Muscle of leg (tissue), 11 donors: ENCODE results near the gene SBNO2. TPM values are rescaled to one million over a fixed set of nuclear protein-coding genes. Genes with fewer than 3 reads are reported as not detected.
A peak's percentile ranks its signal among the peaks of the same experiment; 100 is the strongest.

Experiments used
- DNase-seq: peaks from one replicate; pipeline ENCODE4 v3.0.0; 2013
- H3K27ac ChIP-seq: one replicate; pipeline ENCODE4 v1.5.1; 2013; ENCODE audit warnings: mild to moderate bottlenecking, low read length, control low read depth
- H3K27me3 ChIP-seq: one replicate; pipeline ENCODE4 v1.6.1; 2013; ENCODE audit warnings: low read length; ENCODE audit not compliant: control insufficient read depth, insufficient read depth
- H3K36me3 ChIP-seq: one replicate; pipeline ENCODE4 v1.6.1; 2013; ENCODE audit warnings: low read length; ENCODE audit not compliant: control insufficient read depth, insufficient read depth
- H3K4me1 ChIP-seq: one replicate; pipeline ENCODE4 v1.6.1; 2013; ENCODE audit warnings: low read length; ENCODE audit not compliant: control insufficient read depth, insufficient read depth
- H3K4me3 ChIP-seq: one replicate; pipeline ENCODE4 v1.5.1; 2013; ENCODE audit warnings: low read length, control low read depth
- H3K9me3 ChIP-seq: replicated peaks from 2 replicates; pipeline ENCODE4 v1.6.1; 2013; ENCODE audit warnings: low read depth, low read length; ENCODE audit not compliant: control insufficient read depth
- WGBS: methylation state at CpG from one replicate; pipeline ENCODE4 v1.1.5; 2013; ENCODE audit warnings: missing lambda C conversion rate; ENCODE audit not compliant: insufficient coverage; 5-methylcytosine and 5-hydroxymethylcytosine counted together
- polyA plus RNA-seq, 8 donors: library from polyadenylated mRNA; unstranded; fragments of 120-200 nt; gene quantifications; one replicate each; pipeline versions ENCODE4 v1.2.1 to v1.2.3, GENCODE V29; 2013; ENCODE audit warnings: inconsistent platforms in 1 of 8, low replicate concordance in 1 of 8; ENCODE audit not compliant: insufficient read length in 8 of 8, insufficient read depth in 1 of 8
- total RNA-seq: library from RNA; stranded (reverse); fragments of 120-200 nt; gene quantifications from one replicate; pipeline ENCODE4 v1.2.4, GENCODE V29; 2013

SBNO2 gene
- total and polyA plus RNA-seq, 9 donors = 7.4 to 16.7 (median 12.2) TPM

DNA sequence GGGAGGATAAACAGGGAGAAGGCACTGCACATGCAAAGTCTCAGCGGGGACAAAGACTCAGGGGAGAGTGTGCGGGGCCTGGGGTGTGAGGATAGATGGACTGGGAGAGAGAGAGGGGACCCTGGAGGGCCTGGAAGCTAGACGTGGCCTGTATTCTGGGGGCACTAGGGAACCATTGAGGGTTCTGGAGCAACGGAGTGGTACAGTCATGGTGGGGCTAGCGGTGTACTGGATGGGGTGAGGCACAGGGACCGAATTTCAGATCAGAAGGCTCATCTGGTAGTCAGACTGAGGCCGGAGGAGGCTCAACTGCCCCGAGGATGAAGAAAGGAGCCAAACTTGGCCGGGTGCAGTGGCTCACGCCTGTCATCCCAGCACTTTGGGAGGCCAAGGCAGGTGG lies 8.0 kb upstream of the SBNO2 start:
- no peaks in the 10 kb centered on the region for H3K9me3 ChIP-seq
- no peak overlapping the region for H3K27ac ChIP-seq
- H3K4me3 ChIP-seq = no peak overlapping the region
- no peaks in the 10 kb centered on the region for H3K27me3 ChIP-seq
- peaks cover 8% of the 10 kb centered on the region for H3K4me1 ChIP-seq
- no peaks in the 10 kb centered on the region for H3K36me3 ChIP-seq
- 82% methylated on average over 10 of the region's 10 CpGs for WGBS
- DNase-seq = no peak

DNA sequence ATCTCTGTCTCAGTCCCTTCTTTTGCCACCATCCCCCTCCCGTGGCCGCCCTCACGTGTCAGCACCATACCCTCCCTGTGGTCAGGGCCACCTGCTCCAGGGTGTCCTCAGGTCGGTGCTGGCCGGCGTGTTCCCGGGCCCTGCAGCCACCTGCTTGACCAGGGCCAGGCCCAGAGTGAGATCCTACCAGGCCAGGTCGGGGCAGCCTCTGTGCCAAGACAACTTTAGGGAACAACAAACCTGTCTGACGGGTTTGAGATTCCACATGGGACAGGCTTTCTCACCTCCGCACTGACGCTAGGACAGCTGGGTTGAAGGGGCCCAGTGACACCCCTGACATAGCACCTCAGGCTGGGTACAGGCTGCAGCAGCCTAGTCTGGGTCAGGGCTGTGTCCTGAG lies 7.5 kb upstream of the SBNO2 start:
- no peaks in the 10 kb centered on the region for H3K36me3 ChIP-seq
- H3K9me3 ChIP-seq = no peaks in the 10 kb centered on the region
- no peak for DNase-seq
- H3K27ac ChIP-seq = no peak overlapping the region
- H3K4me3 ChIP-seq = no peak overlapping the region
- no peaks in the 10 kb centered on the region for H3K27me3 ChIP-seq
- 76% methylated on average over 11 of the region's 11 CpGs for WGBS
- peaks cover 8% of the 10 kb centered on the region for H3K4me1 ChIP-seq

DNA sequence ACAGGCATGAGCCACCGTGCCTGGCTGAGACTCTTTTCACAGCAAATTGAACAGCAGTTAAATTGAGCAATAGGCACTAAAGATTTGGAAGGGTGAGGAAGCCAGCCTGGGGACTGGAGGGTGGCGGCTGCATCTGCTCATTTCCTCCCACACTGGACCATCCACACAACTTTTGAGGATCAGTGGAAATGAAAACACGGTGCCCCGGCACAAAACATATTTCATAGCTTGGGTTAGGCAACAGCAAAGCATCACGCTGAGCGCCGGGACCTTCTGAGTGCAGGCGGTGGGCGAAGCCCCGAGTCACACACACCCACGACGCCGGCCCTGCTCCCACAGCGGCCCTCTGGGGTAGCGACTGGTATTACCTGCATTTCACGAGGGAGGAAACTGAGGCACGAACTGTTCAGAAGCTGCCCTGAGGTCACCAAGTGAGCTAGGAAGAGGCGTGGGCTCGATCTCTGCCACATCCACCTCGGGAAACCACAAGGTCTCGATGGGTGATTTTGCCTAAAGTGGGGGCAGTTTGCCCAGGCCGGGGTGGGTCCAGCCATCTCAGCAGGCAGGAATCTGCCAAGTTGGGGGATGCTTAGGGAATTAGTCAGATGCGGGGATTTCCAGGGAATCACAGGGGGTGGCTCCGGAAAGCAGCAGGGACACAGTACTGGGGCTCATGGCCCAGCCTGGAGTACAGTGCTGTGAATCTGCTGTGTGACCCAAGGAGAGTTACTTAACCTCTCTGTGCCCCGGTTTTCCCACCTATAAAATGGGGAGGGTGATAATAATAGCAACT lies 3.5 kb upstream of the SBNO2 start:
- Histone ChIP-seq H3K27ac (no peak overlapping the region), H3K4me3 (no peak overlapping the region), H3K27me3 (no peaks in the 10 kb centered on the region), H3K36me3 (no peaks in the 10 kb centered on the region), H3K4me1 (peaks cover 18% of the 10 kb centered on the region), H3K9me3 (no peaks in the 10 kb centered on the region)
- 77% methylated on average over 25 of the region's 25 CpGs for WGBS
- no peak for DNase-seq

DNA sequence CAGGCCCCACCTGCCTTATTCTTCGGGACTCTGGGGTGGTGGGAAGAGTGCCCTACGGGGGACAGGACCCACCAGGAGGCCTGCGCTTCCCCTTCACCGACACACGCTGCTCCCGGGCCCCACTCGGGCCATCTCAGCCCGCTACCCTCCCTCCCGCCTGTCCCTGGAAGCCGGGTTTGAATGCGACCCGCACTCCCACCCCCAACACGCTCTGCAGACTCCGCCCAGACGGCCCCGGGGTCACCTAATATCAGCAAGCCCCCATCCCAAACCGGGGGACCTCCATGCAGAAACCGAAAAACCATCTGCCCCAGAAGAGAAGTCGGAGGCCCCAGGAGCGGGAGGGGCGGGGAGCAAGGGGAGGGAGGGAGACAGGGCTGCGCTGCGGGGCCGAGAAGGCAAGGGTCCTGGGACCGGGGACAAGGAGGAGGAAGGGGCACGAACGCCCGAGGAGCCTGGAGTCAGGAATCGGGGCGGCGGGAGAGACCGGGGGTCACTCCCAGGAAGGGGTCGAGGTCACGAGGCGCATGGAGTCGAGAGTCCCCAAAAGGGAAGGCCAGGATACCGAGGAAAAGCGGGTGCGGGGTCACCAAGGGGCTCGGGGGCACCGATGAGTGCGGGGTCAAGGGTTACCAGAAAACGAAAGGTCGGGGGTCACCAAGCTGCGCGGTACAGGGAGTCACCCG lies 766 bp downstream of the SBNO2 start:
- no peaks in the 10 kb centered on the region for H3K36me3 ChIP-seq
- H3K27me3 ChIP-seq = no peaks in the 10 kb centered on the region
- 1% methylated on average over 38 of the region's 47 CpGs for WGBS
- no peaks in the 10 kb centered on the region for H3K9me3 ChIP-seq
- H3K4me3 ChIP-seq = peak overlapping the region; percentile 75
- peak; percentile 32 for DNase-seq
- H3K27ac ChIP-seq = peak overlapping the region; percentile 94
- H3K4me1 ChIP-seq = peaks cover 39% of the 10 kb centered on the region

DNA sequence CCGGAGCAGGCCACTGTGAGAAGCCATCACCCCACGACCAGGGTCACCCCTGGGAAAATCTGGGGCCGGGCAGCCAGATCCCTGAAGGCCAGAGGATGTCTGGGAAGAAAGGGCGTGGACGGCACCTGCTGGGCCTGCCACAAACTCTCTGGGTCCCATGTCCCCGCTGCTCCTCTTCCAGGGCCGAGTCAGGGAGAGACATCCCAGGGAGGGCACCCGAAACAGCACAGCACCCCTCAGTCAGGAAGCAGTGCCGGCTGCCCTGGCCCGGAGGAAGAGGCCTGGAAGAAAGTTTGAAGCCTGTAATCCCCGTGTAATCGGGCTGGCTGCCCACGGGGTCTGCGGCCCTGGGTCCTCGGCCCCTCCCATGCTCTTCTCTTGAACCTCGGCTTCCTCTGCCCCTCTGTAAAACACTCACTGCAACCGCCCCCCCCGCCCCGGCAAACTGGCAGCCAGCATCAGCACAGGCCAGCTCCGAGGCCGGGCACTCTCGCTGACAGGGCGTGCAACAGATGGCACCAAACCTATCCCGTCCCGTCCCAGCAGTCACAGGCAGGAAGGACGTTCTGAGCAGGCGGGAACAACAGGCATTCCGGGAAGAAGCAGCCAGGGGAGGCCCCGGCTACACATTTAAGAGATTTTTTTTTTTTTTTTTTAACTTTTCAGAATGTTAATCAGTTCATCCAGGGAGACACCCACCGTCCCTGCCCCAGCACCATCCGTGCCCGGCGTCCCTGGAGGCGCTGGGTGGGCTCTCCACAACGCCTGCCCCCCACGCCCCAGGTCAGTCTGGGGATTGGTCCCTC lies 1.5 kb downstream of the SBNO2 start:
- H3K27me3 ChIP-seq = no peaks in the 10 kb centered on the region
- 10% methylated on average over 26 of the region's 36 CpGs for WGBS
- H3K4me3 ChIP-seq = peak overlapping the region; percentile 75
- H3K4me1 ChIP-seq = peaks cover 39% of the 10 kb centered on the region
- peak; percentile 79 for DNase-seq
- peaks cover under 1% of the 10 kb centered on the region for H3K36me3 ChIP-seq
- no peaks in the 10 kb centered on the region for H3K9me3 ChIP-seq
- H3K27ac ChIP-seq = peak overlapping the region; percentile 94

DNA sequence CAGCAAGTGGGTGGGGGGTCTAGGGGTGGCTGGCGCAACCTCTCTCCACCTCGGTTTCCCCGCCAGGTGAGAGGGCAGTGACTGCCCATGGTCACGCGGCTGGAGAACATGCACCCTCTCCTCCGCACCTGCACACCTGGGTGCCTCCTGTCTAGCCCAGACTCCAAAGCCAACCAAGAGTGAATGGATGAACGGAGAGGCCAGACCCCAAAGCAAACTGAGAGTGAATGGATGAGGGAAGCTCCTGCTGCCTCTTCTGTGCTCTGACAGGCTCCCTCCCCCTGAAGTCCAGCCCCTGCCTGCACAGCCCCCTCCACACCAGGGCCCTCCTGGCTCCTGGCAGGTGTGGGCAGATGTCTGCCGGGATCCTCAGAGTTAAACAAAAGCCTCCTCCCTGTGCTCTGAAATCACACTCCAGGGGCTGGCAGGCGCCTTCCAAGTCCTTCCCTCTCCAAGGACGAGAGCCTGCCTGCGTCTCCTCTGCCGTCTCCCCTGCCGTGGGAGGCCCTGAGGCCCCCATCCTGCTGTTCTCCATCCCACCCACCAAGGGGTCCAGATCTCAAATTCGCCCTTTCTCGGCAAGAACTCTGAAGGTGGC lies 2.2 kb downstream of the SBNO2 start:
- peaks cover 39% of the 10 kb centered on the region for H3K4me1 ChIP-seq
- no peaks in the 10 kb centered on the region for H3K9me3 ChIP-seq
- no peak for DNase-seq
- peak overlapping the region; percentile 75 for H3K4me3 ChIP-seq
- H3K27ac ChIP-seq = peak overlapping the region; percentile 94
- WGBS = 2% methylated on average over 7 of the region's 15 CpGs
- peaks cover 7% of the 10 kb centered on the region for H3K36me3 ChIP-seq
- H3K27me3 ChIP-seq = no peaks in the 10 kb centered on the region

DNA sequence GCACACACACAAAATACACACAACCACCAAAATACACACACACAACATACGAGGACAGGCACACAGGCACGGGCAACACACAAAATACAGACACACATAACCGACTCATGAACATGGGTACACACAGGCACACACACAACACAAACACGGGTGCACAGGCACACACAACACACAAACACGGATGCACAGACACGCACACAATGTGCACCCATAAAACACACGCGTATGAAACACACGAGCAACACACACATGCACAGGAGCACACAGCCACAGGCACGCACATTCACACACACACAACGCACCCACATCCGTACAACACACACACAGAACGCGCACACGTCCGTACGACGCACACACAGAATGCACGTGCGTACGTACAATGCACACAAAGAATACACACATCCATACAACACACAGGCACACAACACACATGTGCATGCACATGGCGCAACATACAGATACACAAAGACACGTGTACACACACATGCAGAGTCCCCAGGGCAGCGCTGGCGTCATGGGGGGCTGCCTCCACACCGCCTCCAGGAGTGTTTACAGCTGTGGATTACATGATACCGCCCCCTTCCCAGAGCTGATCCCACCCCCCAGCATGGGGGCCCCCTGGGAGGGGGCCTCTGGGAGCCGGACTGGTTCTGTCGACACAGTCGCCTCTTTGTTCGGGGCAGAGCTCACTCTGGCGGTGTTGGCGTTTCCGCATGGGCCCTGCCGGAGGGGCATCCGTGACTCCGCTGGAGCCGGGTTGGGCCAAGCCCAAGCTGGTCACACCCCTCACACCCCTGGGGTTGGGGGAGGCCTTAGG lies 2.9 kb downstream of the SBNO2 start:
- Histone ChIP-seq H3K4me3 (no peak overlapping the region), H3K9me3 (no peaks in the 10 kb centered on the region), H3K36me3 (peaks cover 11% of the 10 kb centered on the region), H3K27ac (peak overlapping the region; percentile 29), H3K4me1 (peaks cover 39% of the 10 kb centered on the region), H3K27me3 (no peaks in the 10 kb centered on the region)
- peak; percentile 28 for DNase-seq
- 74% methylated on average over 24 of the region's 38 CpGs for WGBS

DNA sequence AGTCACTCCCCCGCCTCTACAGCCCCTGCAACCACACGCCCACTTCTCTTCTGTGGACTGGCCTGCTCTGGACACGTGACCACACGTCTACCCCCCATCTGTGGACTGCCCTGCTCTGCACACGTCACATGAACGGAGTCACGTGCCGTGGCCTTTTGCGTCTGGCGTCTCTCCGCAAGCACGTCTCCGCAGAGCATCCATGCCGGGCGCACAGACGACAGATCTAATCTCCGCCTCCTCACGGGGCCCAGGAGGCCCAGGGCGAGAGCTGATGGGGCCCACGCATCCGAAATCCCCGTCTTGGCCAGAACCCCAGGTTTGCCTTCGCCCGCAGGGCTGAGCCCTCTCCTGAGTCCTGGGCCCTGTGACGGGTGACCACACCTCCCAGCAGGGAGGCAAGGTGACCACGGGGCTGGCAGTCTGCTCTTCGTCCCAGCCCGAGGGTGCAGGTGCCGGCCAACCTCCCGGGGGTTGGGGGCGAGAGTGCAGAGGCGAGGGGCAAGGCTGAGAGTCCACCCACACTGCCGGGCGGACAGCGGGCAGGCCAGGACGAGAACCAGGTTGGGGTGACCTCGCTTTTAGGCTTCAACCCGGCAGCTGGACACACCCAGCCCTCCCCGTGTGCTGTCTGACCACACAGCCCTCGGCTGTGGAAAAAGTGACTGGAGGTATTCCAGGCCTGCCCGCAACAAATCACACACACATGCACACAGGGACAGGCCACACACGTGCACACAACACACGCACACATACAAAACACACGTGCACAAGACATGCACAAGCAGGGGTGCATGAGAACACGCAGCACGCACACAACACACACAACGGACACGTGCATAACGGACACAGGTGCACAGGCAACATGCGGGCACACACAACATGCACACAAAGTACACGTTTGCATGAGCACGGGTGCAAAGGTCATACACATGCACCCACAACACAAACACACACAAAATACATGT lies 3.9 kb downstream of the SBNO2 start:
- H3K4me1 ChIP-seq = peaks cover 39% of the 10 kb centered on the region
- H3K27ac ChIP-seq = no peak overlapping the region
- WGBS = 66% methylated on average over 47 of the region's 52 CpGs
- peak; percentile 79 for DNase-seq
- no peaks in the 10 kb centered on the region for H3K9me3 ChIP-seq
- H3K36me3 ChIP-seq = peaks cover 11% of the 10 kb centered on the region
- no peaks in the 10 kb centered on the region for H3K27me3 ChIP-seq
- no peak overlapping the region for H3K4me3 ChIP-seq
